ENCODE results near the gene PKP3.

The PKP3 gene

GRCh38 chr11:371716-372590 is 22.1 kb upstream of the PKP3 start:
- no peaks in the 10 kb centered on the region for H3K9me3 ChIP-seq (ENCODE audit: control insufficient read depth, low read length)
- H3K9ac ChIP-seq = no peak overlapping the region
- H3K4me3 ChIP-seq (ENCODE audit: low read depth, low read length) = no peak overlapping the region
- H3K27ac ChIP-seq = no peak overlapping the region
- no peaks in the 10 kb centered on the region for H3K27me3 ChIP-seq (ENCODE audit: control insufficient read depth, insufficient read depth, low read length)
- H3K36me3 ChIP-seq (ENCODE audit: control insufficient read depth, insufficient read depth, low read length) = no peaks in the 10 kb centered on the region
- H3K4me1 ChIP-seq = no peaks in the 10 kb centered on the region
- H3K79me2 ChIP-seq = no peaks in the 10 kb centered on the region
- H3K4me2 ChIP-seq (ENCODE audit: low read length) = no peak overlapping the region
- no peak overlapping the region for H2AFZ ChIP-seq
- TF ChIP-seq CTCF (IDR thresholded peaks at IDR 0.05) = no peak

GRCh38 chr11:372809-373715 is 20.9 kb upstream of the PKP3 start:
- Histone ChIP-seq H3K36me3 (ENCODE audit: control insufficient read depth, insufficient read depth, low read length) (no peaks in the 10 kb centered on the region), H3K9ac (no peak overlapping the region), H3K27ac (no peak overlapping the region), H3K4me1 (no peaks in the 10 kb centered on the region), H3K4me2 (ENCODE audit: low read length) (no peak overlapping the region), H2AFZ (no peak overlapping the region), H3K27me3 (ENCODE audit: control insufficient read depth, insufficient read depth, low read length) (no peaks in the 10 kb centered on the region), H3K9me3 (ENCODE audit: control insufficient read depth, low read length) (no peaks in the 10 kb centered on the region), H3K4me3 (ENCODE audit: low read depth, low read length) (no peak overlapping the region), H3K79me2 (no peaks in the 10 kb centered on the region)
- no peak for TF ChIP-seq CTCF (IDR thresholded peaks at IDR 0.05)

- no peak overlapping the region for H2AFZ ChIP-seq
- H3K36me3 ChIP-seq (ENCODE audit: control insufficient read depth, insufficient read depth, low read length) = no peaks in the 10 kb centered on the region
- H3K4me1 ChIP-seq = no peaks in the 10 kb centered on the region
- H3K79me2 ChIP-seq = no peaks in the 10 kb centered on the region
- no peak overlapping the region for H3K4me3 ChIP-seq (ENCODE audit: low read depth, low read length)
- no peak for TF ChIP-seq CTCF (IDR thresholded peaks at IDR 0.05)
- H3K4me2 ChIP-seq (ENCODE audit: low read length) = no peak overlapping the region
- no peaks in the 10 kb centered on the region for H3K9me3 ChIP-seq (ENCODE audit: control insufficient read depth, low read length)
- H3K27ac ChIP-seq = no peak overlapping the region
- no peak overlapping the region for H3K9ac ChIP-seq
- no peaks in the 10 kb centered on the region for H3K27me3 ChIP-seq (ENCODE audit: control insufficient read depth, insufficient read depth, low read length)
These were observed 20.1 kb upstream of the PKP3 start for GRCh38 chr11:373716-374551.

GRCh38 chr11:375065-376025 is 18.7 kb upstream of the PKP3 start:
- no peak for TF ChIP-seq CTCF (IDR thresholded peaks at IDR 0.05)
- Histone ChIP-seq H3K4me3 (ENCODE audit: low read depth, low read length) (no peak overlapping the region), H3K9me3 (ENCODE audit: control insufficient read depth, low read length) (no peaks in the 10 kb centered on the region), H3K27me3 (ENCODE audit: control insufficient read depth, insufficient read depth, low read length) (no peaks in the 10 kb centered on the region), H2AFZ (no peak overlapping the region), H3K36me3 (ENCODE audit: control insufficient read depth, insufficient read depth, low read length) (no peaks in the 10 kb centered on the region), H3K4me1 (no peaks in the 10 kb centered on the region), H3K27ac (no peak overlapping the region), H3K9ac (no peak overlapping the region), H3K4me2 (ENCODE audit: low read length) (no peak overlapping the region), H3K79me2 (no peaks in the 10 kb centered on the region)
